ENCODE measurements around the gene MALSU1.
"Not testable (repeated sequence)": the region's sequence is repeated elsewhere in the genome, so short reads cannot be mapped to it uniquely, and the experiment has no call there.

The MALSU1 gene

DNA sequence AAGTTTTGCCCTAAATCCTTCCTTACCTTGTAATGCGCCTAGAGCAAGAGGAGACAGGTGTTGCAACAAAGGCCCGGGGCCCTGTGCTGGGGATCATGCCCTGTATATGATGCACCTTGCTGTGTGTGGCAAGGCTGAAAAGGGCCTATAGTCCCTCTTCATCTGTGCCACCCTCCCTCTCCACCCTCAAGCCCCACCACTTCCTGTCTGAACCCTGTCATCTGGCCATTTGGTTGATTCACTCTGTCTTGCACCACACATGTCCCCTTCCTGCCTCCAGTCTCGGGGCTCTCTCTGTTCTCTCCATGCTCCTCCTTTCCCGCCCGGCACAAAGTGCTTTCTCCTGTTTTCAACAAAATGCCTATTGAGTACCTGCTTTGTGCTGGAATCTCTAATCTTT is 11.5 kb upstream of the MALSU1 start:
- no peak for DNase-seq

DNA sequence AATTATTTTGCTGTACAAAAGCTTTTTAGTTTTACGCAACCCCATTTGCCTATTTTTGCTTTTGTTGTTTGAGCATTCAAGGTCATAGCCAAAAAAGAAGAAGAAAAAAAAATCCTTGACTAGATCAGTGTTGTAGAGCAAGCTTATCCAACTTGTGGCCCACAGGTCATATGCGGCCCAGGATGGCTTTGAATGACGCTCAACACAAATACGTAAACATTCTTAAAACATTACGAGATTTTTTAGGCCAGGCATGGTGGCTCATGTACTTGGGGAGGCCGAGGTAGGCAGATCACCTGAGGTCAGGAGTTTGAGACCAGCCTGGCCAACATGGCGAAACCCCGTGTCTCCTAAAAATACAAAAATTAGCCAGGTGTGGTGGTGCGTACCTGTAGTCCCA is 8.1 kb upstream of the MALSU1 start:
- DNase-seq = no peak

DNA sequence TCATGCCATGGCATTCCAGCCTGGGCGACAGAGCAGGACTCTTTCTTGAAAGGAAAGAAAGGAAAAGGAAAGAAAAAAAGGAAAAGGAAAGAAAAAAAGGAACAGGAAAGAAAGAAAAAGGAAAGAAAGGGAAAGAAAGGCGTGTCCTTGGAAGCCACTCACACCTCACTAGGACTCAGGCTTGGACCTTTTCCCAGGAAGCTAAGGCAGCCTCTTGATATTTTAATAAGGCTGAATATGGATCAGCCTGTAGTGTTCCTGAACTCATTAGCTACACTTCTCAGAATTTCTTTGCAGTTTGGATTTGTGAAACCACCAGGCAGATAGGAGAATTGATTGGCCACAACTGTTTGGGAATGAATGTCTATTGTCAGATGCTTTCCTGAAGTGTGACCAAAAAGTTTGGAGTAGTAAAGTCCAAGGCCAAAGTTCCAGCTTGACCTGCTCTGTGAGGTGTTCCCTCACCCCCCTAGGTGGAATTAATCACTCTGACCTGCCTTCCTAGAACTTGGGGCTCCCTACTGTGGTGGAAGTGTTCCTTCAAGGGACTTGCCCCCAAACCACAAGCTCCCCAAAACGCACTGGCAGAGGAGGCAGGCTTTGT is 7.1 kb upstream of the MALSU1 start:
- no peak for DNase-seq

DNA sequence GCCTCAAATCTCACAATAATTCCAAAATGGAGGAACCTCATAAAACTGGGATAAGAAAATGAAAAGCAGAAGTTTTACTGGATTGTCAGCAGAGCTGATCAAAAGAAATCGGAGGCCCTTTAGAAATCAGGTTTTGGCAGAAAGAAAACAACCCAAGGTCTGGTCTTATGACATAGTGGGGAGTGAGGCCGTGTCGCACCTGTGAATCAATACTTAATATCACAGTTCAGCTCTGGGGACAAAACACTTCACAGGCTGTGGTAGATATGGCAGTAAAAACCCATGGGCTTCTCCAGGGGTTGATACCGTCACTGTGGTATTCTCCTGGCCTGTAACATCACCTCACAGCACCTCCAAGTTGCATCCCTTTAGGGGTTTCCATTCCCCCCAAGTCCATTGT is 6.5 kb upstream of the MALSU1 start:
- no peak for DNase-seq

DNA sequence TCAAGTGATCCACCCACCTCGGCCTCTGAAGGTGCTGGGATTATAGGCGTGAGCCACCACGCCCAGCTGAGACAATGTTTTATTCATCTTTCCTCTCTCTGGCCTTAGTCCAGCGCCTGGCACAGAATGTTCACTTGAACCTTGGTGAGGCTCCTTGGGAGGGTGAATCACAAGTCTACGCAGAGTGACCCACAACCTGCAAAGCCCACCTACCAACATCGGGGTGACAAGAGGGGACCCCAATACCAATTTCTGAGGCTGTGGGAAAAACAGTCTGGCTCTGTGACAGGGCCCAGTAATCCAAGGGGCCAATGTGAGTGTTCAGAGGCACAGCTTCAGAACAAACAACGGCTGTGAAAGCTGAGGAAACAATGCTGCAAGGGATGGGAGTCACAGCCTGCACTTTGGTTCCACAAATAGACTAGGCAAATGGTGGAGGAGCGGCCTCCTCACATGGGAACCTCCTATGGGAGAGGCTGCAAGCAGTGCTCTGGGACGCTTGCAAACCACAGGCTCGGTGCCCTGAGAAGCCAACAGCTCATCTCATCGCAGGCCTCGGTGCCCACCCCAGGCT is 5.6 kb upstream of the MALSU1 start:
- no peak for DNase-seq

DNA sequence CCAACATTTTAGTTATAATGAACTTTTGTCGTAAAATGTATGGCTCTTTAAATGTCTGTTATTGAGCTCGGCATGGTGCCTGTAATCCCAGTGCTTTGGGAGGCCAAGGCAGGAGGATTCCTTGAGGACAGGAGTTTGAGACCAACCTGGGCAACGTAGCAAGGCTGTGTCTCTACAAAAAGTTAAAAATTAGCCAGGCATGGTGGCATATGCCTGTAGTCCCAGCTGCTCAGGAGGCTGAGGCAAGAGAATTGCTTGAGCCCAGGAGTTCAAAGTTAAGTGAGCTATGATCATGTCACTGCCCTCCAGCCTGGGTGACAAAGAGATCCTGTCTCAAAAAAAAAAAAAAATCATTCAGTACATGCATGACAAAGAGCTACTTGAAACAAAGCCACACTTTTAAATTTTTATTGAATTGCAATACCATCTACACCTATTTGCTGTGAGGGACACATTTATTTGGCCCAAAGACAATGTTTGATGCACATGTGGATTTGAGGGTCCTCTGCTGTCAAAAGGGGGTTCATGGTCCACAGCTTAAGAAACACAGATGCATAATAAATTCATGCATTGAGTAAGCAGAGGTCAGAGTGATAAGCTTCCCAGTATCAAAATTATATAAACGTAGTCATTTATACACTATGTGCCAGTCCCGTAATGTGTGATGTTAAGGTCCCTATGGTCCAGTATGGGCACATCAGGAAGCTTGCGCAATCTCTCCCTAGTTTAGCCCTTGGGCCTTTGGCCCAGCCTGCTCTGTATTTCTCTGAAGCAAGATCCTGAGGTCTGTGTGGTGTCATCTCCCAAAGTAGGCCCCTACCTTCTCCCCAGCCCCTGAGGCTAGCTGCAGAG is 4.4 kb upstream of the MALSU1 start:
- DNase-seq = no peak

DNA sequence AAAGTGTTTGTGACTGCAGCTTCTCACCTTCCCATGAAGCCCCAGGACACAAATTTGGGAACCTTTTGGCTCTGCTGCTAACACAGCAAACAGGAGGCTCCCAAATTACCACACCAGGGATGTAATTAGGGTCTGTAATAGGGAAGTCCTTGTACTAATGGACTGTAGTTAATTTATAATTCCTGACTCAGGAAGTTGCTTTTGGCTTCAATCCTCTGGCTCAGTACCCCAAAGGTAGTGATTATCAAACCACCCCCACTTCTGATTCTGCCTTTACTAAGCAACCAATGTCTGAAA is 3.8 kb upstream of the MALSU1 start:
- no peak for DNase-seq

DNA sequence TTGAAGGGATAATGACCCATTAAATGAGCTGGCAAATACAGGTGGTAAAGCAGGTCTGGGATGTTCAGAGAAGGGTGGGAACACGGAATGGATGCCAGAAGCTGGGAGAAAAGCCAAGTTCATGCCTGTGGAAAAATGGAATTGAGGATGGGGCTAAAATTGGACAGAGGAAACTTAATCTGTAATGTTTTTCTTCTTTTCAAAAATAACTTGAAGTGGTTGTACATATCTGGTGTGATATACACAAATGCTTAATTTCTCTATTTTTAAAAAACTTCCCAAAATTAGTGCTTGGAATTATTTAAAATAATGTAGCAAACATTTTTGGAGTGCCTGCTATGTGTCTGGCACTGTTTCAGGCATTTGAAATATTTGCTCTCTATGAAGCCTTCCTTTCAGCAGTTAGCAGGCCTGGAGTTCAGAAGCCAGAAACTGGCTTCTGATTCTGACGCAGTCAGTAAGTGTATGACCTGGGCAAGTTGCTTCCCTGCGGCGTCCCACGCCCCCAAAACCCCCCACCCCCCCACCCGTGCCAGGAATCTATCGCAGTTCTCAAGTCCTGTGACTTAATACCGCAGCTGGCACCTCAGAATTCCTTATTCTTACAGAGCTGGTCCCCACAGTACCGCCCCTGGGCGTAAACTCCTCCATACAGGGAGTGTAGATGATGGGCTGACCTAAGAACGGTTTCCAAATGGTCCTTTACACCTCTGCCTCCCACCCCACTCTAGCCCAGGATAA is 828 bp upstream of the MALSU1 start:
- DNase-seq = no peak

DNA sequence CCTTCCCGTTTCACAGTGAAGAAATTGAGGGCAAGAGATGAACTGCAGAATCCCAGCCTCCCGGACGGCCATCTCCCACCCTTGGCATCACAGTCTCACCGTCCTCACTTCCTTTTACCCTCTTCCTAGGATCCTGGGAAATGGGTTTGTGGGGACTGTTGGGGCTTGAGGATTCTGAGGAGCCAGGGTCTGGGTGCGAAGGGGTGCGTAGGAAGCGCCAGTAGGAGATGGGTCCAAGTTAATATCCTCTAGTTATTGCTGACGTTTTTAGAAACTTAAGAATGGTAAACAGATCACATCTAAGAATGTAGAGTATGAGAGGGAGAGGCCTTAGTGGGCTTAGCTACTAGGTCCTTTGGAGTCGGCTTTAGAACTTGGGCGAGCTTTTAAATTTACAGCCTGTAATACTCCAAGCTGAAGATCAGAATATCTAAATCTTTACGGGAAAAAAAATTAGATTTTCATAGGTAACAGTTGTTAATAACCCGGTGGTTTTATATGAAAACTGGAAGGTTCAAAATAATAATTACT is 696 bp downstream of the MALSU1 start:
- no peak for DNase-seq

DNA sequence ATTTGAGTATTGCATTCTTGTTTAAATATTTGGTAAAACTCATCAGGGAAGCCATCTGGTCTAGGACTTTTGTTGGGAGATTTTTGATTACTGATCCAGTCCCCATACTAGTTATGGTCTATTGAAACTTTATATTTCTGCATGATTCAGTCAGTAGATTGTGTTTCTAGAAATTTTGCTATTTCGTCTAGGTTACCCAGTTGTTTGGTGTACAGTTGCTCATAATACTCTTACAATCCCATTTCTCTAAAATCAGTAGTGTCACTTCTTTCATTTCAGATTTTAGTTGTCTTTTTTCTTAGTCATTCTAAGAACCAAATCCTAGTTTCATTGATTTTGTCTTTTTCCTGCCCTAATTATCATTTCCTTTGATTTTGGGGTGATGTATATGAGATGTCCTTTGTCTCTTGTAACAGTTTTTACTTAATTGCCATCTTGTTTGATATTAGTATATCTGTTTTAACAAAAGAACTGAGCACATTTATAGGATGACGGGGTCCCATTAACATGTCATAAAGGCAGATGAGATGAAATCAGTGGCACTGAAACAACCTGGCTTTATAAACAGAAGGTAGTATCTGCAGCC is 7.9 kb downstream of the MALSU1 start:
- DNase-seq = no peak

DNA sequence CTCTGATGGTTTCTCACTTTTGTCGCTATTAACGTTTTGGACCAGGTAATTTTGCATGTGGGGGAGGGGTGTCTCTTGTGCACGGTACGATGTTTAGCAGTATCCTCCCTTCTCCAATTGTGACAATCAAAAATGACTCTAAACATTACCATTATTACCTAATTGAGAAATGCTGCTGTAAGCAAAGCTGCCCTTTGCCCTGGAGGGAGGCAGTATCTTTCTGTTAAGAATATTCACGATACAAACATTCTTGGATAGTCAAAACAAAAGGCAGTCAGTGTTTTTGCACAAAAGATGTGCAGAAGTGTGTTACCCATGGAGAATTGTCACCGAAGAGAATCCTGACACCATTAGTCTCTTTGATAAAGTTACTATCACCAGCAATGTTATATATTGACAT is 9.6 kb downstream of the MALSU1 start:
- DNase-seq = no peak

DNA sequence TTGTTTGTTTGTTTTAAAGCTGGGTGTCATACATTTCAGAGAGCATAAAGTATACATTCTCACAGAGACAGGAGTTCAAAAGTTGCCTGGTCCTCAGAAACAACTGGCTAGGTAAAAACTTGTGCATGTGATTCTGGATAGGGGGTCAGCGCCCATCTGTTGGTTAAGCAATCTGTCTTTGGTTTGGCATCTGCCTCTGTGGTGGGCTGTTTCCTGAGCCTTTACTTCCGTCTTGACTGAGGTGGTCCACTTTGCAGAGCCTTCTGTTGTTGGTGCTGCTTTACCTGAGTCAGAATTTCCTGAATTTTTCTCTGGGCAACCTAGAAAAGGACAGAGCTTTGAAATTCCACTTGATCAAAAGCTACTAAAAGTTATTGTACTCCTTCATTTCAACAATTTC is 13.0 kb downstream of the MALSU1 start:
- DNase-seq = not testable (repeated sequence)

DNA sequence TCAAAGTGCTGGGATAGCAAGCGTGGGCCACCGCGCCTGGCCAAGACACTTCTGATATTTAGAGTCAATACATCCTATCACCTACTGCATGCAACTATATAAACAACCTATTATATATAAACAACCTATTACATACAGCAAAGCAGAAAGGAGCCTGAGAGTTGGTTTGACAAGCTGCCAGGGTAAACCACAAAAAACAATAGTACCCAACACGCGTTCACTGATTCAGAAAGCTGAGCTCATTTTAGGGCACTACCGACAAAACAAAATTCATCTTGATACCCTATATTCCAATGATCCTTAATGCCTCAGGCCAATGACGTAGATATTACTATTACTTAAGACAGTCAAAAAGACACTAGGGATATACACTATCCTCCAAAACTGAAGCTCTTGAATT is 16.2 kb downstream of the MALSU1 start:
- DNase-seq = no peak

DNA sequence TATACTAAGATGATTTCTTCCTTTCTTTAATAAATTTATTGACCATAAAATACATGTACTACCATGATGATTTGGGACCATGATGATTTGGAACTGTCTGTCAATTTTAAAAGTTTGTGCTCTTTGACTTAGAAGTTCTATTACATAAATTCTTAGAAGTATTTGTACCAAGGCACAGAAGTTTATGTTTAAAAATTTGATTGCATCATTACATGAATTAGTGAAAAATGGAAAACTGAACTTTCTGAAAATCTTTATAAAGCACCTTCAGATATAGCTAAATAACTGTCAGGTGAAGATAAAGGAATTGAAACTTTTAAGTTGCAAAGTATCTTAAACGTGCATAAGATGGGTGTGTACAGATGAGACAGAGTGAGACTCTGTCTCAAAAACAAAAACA is 32.0 kb downstream of the MALSU1 start:
- no peak for DNase-seq

DNA sequence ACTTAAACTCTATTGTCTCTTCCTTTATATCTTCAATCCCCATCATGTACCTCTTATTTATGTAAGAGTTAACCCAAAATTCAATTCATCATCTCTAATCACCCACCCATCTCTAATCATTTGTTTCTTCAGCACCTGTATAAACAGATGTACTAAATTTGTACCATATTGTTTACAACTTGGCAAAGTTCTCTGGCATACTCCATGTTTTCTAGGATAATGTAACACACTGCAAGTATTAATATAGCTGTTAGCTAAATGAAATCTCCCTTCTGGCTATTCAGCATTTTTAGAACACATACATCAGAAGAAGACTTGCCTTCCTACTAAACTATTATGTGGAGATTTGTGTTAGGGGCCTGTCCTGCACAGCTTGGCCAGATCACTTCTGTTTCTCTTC is 33.1 kb downstream of the MALSU1 start:
- DNase-seq = no peak

DNA sequence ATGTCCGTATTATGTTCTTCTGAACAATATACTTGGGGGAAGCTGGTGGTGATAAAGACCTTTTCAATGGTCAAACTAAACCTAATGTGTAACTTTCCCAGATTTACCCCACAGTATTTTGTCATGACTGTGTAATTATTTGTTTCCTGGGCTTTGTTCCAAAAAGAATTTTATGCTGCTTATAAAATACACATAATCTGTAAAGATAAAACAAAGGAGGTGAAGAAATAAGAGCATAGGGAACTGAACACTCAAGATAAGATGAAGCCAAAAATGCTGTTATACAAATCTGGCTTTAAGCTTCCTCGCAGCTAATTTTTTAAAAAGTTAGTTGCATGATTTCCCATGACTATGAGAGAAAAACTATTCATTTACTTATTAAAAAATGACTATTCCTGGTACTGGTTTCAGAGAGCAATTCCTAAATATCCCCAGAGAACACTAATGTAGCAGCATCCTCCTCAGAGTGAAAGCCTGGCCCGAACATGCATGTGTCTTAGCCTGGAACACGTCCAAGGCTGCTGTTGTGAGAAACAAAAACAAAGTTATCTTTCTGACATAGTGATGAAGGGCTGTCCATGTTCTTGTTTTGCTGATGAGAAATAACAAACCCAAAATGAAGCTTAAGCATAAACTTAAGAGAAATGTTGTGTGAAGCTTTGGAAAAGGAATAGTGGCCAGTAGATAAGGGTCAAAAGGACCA is 33.9 kb downstream of the MALSU1 start:
- no peak for DNase-seq

DNA sequence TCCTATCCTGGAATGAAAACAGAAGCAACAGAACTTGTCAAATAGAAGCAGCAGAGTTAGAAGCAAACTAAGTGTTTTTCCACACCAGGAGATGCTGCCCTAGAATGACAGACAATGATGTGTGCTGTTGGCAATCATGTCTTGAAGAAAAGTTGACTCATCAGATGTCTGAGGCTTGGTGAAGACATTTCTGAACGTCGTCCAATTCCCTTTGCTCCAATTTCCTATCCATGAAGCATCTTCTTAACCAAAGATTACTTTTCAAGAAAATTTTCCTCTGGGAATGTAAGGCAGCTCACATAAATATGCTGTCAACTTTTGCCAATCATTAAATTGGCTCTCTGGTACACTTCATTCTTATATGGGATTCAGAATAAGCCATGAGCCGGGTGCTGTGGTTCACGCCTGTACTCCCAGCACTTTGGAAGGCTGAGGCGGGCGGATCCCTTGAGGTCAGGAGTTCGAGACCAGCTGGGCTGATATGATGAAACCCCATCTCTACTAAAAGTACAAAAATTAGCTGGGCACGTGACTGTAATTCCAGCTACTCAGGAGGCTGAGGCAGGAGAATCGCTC is 34.6 kb downstream of the MALSU1 start:
- DNase-seq = no peak

DNA sequence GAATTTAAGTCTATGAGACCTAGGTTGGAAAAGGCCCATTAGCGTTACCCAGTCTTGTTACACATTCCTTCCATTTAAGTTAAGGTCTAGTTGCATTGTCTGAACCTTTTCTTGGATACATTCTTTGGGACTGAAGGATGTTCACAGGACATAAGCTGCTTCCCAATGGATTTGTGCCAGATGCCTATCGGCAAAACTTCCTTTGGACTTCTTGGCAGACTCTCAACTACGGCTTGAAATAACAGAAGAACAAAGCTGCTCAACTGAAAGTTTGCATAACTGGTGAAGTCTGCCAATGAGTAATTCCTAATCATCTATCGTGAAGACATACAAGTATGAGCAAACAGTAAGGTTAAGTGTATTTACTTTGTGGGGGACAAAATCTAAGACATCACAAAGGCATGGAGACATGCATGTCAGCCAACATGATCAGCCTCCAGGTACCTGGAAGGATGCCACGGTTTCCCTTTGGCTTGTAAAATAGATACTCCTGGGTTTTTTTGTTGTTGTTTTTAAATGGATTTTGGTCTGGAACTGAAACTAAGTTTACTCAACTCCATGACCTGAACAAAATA is 35.4 kb downstream of the MALSU1 start:
- no peak for DNase-seq

DNA sequence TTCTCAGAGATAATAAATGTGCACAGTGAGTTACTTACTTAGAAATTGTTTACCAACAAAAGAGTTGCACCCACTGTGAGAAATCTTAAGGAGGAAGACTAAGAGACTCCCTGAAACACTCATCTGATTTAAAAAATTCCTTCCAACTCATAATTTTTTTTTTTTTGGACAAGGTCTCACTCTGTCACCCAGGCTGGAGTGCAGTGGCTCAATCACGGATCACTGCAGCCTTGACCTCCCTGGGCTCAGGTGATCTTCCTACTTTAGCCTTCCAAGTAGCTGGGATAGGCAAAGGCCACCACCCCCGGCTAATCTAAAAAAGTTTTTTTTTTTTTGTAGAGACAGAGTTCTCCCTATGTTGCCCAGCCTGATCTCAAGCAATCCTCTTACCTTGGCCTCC is 36.0 kb downstream of the MALSU1 start:
- no peak for DNase-seq

DNA sequence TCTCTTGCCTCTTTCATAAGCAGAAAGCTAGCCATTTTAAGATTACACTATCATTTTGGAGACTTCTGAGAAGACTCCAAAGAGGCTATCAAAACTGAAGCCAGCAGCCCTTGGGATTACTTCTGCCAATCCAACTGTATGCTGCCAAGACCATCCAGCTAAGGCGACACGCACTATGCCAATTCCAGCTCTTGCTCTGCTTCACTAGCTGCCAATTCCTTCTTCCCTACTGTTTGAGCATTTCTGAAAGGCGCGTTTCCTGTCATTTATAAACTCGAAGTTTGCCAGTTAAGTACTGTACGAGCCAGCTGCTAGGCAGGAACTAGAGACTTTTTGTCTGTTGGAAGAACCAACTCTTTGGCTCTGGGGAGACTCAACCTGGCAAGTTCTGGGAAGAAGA is 36.5 kb downstream of the MALSU1 start:
- DNase-seq = no peak

DNA sequence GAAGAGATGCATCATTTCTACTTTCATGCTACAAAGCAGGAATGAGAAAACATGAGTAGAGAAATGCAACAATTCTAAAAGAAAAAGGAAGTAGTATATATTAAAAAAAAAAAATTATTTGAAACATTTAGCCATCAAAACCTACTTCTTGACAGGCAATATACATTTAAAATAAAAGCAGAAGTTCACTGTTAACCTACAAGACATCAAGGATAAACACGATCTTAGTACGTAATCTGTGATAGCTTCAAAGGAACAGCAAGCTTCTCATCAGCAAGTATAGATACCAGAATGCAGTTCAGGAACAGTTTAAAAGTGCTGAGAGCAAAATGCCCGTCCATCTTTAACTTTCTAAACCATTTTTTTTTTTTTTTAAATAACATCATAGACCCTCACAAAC is 36.9 kb downstream of the MALSU1 start:
- DNase-seq = no peak

DNA sequence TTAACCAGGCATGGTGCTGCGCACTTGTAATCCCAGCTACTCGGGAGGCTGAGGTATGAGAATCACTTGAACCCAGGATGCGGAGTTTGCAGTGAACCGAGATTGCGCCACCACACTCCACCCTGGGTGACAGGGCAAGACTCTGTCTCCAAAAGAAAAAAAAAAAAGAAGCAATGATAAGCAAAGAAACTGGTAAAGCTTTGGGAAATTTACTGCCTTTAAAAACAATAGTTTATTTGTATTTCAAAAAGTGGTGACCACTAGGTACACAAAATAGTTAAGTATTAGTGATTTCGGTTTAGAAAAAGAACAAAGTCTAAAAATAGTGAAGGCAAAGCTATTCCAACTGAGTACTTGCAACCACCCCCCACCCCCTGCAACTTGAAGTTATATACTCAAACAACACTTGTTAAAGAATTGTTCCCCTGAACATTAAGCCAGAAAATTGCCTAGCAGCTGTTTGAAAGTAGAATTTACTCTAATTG is 37.7 kb downstream of the MALSU1 start:
- no peak for DNase-seq

All from activated naive CD4-positive, alpha-beta T cell treated with Interleukin-2 at 50 U/mL for 16 hours (primary cell).